Endothelial cell of umbilical vein (primary cell): ENCODE data around the gene MT1E. TPM values are rescaled to one million over a fixed set of nuclear protein-coding genes. Genes with fewer than 3 reads are reported as not detected.

Source experiments
- BruUV-seq: library from RNA; stranded (reverse); fragments of 400-500 nt; replicated peaks from 2 replicates; lab custom pipeline; 2021; lab: Mats Ljungman, UMichigan
- CTCF ChIA-PET: fragments of 300-600, 350-600 bp; sonication (Branson Sonifier 250); formaldehyde crosslinking; loops from one replicate; lab custom pipeline; 2021; ENCODE audit warnings: antibody characterized with exemption, inconsistent platforms; lab: Charles Lee
- POLR2A ChIA-PET: fragments of 300-600, 350-600 bp; sonication (Branson Sonifier 250); formaldehyde crosslinking; loops from one replicate; lab custom pipeline; 2021; ENCODE audit warnings: antibody characterized with exemption, inconsistent platforms; lab: Charles Lee
- DNase-seq: peaks from one replicate; pipeline ENCODE4 v3.0.0-alpha.2; 2011; ENCODE audit warnings: low read depth, low spot score
- FAIRE-seq: peaks from 2 replicates; lab custom pipeline; 2011; peaks lifted over from hg19 to GRCh38; lab: Jason Lieb, UNC
- H2AFZ ChIP-seq: 2 replicates; pipeline ENCODE4 v1.6.0; 2012; ENCODE audit warnings: low read depth, low read length, control low read depth, inconsistent platforms
- H3K27ac ChIP-seq: 2 replicates; pipeline ENCODE4 v1.5.1; 2011; ENCODE audit warnings: low read depth, mild to moderate bottlenecking, control low read depth, low read length, moderate library complexity; ENCODE audit not compliant: insufficient read depth
- H3K27me3 ChIP-seq, 2 experiments: 2 replicates each; pipeline versions ENCODE4 v1.6.0 to v1.6.1; 2011; ENCODE audit warnings: low read length in 2 of 2, mixed read lengths in 1 of 2; ENCODE audit not compliant: control insufficient read depth in 2 of 2, insufficient read depth in 2 of 2
- H3K36me3 ChIP-seq, 2 experiments: 2 replicates in 1 of 2; 3 replicates in 1 of 2; pipeline ENCODE4 v1.5.1; 2011; ENCODE audit warnings: low read length in 2 of 2, mild to moderate bottlenecking in 1 of 2, moderate library complexity in 1 of 2; ENCODE audit not compliant: control insufficient read depth in 2 of 2, insufficient read depth in 2 of 2; ENCODE audit errors: extremely low read depth in 1 of 2
- H3K4me1 ChIP-seq: 3 replicates; pipeline ENCODE4 v1.5.1; 2011; ENCODE audit warnings: mild to moderate bottlenecking, low read length; ENCODE audit not compliant: control insufficient read depth, insufficient read depth; ENCODE audit errors: extremely low read depth
- H3K4me2 ChIP-seq: 2 replicates; pipeline ENCODE4 v1.6.1; 2011; ENCODE audit warnings: low read length, control low read depth, mixed read lengths; ENCODE audit not compliant: insufficient read depth
- H3K4me3 ChIP-seq, 3 experiments: fragments of 200-600 bp in 1 of 3; sonication (generic), shearing (Covaris generic) in 1 of 3; replicated peaks in 1 of 3; 2 replicates each; pipeline ENCODE4 v1.5.1; 2011 to 2016; ENCODE audit warnings: control low read depth in 3 of 3, low read length in 3 of 3, mild to moderate bottlenecking in 2 of 3, inconsistent platforms in 1 of 3, low read depth in 1 of 3, moderate library complexity in 1 of 3; ENCODE audit not compliant: insufficient read depth in 1 of 3
- H3K79me2 ChIP-seq: 2 replicates; pipeline ENCODE4 v1.6.0; 2012; ENCODE audit warnings: low read length, inconsistent platforms; ENCODE audit not compliant: control insufficient read depth, insufficient read depth
- H3K9ac ChIP-seq: replicated peaks from 2 replicates; pipeline ENCODE3; 2011; ENCODE audit warnings: low read length, control low read depth; ENCODE audit not compliant: insufficient read depth; ENCODE audit errors: extremely low read depth
- H3K9me1 ChIP-seq: replicated peaks from 3 replicates; pipeline ENCODE4 v1.6.0; 2011; ENCODE audit warnings: mild to moderate bottlenecking, low read length; ENCODE audit not compliant: control insufficient read depth, insufficient read depth; ENCODE audit errors: extremely low read depth
- H3K9me3 ChIP-seq: replicated peaks from 2 replicates; pipeline ENCODE4 v1.5.1; 2012; ENCODE audit warnings: low read length, inconsistent platforms; ENCODE audit not compliant: control insufficient read depth, insufficient read depth
- H4K20me1 ChIP-seq: replicated peaks from 2 replicates; pipeline ENCODE3; 2011; ENCODE audit warnings: mild to moderate bottlenecking, low read length; ENCODE audit not compliant: control insufficient read depth, insufficient read depth; ENCODE audit errors: extremely low read depth
- CTCF ChIP-seq, 2 donors: IDR thresholded peaks; 1 replicate in 1 of 2; 2 replicates in 1 of 2; pipeline ENCODE4 v1.5.1; 2011; ENCODE audit warnings: low read length in 2 of 2, mild to moderate bottlenecking in 2 of 2, moderate library complexity in 2 of 2, control low read depth in 1 of 2, inconsistent platforms in 1 of 2, low read depth in 1 of 2; ENCODE audit not compliant: insufficient read depth in 1 of 2; ENCODE audit errors: extremely low read depth in 1 of 2
- EZH2 ChIP-seq: IDR thresholded peaks from 2 replicates; pipeline ENCODE4 v1.6.1; 2012; ENCODE audit warnings: borderline replicate concordance, low read depth, mild to moderate bottlenecking, moderate library complexity, low read length, inconsistent platforms; ENCODE audit not compliant: severe bottlenecking
- FOS ChIP-seq: IDR thresholded peaks from 2 replicates; pipeline ENCODE4 v1.6.1; 2011; ENCODE audit warnings: mild to moderate bottlenecking, low read length, moderate library complexity, borderline replicate concordance; ENCODE audit not compliant: insufficient read depth
- GATA2 ChIP-seq: IDR thresholded peaks from 2 replicates; pipeline ENCODE4 v1.7.0; 2011; ENCODE audit warnings: low read depth, mild to moderate bottlenecking, moderate library complexity, mixed read lengths, low read length; ENCODE audit not compliant: insufficient read length, insufficient read depth
- JUN ChIP-seq: IDR thresholded peaks from 2 replicates; pipeline ENCODE4 v1.6.1; 2011; ENCODE audit warnings: borderline replicate concordance, low read depth; ENCODE audit not compliant: insufficient read length, insufficient read depth
- MAX ChIP-seq: IDR thresholded peaks from 2 replicates; pipeline ENCODE4 v1.6.1; 2011; ENCODE audit not compliant: insufficient read depth, insufficient read length
- MYC ChIP-seq: IDR thresholded peaks from one replicate; pipeline ENCODE4 v1.6.1; 2011; ENCODE audit warnings: mild to moderate bottlenecking, low read depth, low read length
- POLR2A ChIP-seq: IDR thresholded peaks from 2 replicates; pipeline ENCODE4 v1.6.1; 2012; ENCODE audit warnings: low read depth, mild to moderate bottlenecking, control low read depth, low read length
- POLR2AphosphoS5 ChIP-seq: IDR thresholded peaks from 2 replicates; pipeline ENCODE4 v1.6.1; 2012; ENCODE audit warnings: low read depth, mild to moderate bottlenecking, control low read depth, low read length, moderate library complexity; ENCODE audit not compliant: insufficient read depth
- dilution Hi-C: fragments of 300-500 bp; cut with MboI; formaldehyde crosslinking; loops from one replicate; pipeline ENCODE4 v1.15.0; 2019; ENCODE audit warnings: low sequenced_read_pairs; ENCODE audit not compliant: extremely low pct_ligation_motif_present
- intact Hi-C: fragments of 100-400 bp; cut with micrococcal nuclease; formaldehyde crosslinking; loops from one replicate; pipeline ENCODE4 v1.10.0; 2022
- polyA plus RNA-seq, 4 experiments: library from polyadenylated mRNA; depleted of rRNA in 3 of 4; stranded (reverse) in 3 of 4; unstranded in 1 of 4; fragments of >200 nt; gene quantifications; 2 replicates each; pipeline versions ENCODE4 v1.2.1 to v1.2.3, GENCODE V29; 2011 to 2012; ENCODE audit warnings: missing spikeins in 1 of 4
- total RNA-seq: library from RNA; stranded (reverse); gene quantifications from 2 replicates; pipeline ENCODE4 v1.2.3, GENCODE V29; 2021

Gene MT1E
- total and polyA plus RNA-seq, 2 donors (not counting 3 experiments of a cell fraction or from before 2014, with no cell fraction given), result 208 to 346 TPM

DNA sequence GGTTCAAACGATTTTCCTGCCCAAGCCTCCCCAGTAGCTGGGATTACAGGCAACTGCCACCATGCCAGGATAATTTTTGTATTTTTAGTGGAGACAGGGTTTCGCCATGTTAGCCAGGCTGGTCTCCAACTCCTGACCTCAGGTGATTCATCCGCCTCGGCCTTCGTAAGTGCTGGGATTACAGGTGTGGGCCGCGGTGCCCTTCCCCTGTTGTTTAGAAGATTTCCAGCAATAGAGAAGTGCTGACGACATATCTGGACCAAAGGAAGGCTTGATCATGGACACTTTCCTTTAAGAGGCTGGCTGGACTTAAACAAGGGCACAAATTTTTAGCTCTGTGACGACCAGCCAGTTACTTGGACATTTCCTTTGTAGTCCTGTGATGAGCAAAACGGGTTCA, 5.6 kb downstream of the MT1E start:
- Histone ChIP-seq H3K9me3 (no peaks in the 10 kb centered on the region), H3K9ac (no peak overlapping the region), H3K36me3 (no peaks in the 10 kb centered on the region), H3K4me3 (no peak overlapping the region), H3K27me3 (peaks cover 19 to 23% of the 10 kb centered on the region in 2 experiments), H3K4me2 (no peak overlapping the region), H3K79me2 (peaks cover 3% of the 10 kb centered on the region), H3K4me1 (peaks cover 23% of the 10 kb centered on the region), H3K9me1 (no peaks in the 10 kb centered on the region), H3K27ac (no peak overlapping the region), H2AFZ (no peak overlapping the region), H4K20me1 (no peaks in the 10 kb centered on the region)
- intact Hi-C loops (no loop called here), dilution Hi-C loops (no loop called here)
- no TSS peak for BruUV-seq
- POLR2A ChIA-PET, result no interaction called here
- TF ChIP-seq GATA2 (no peak), POLR2AphosphoS5 (no peak), EZH2 (no peak), CTCF (IDR thresholded peaks at IDR 0.05; ENCODE audit: extremely low read depth in 1 of 2, insufficient read depth in 1 of 2, low read depth in 1 of 2, low read length in 2 of 2) (no peak), MAX (no peak), MYC (no peak), FOS (no peak), POLR2A (no peak), JUN (no peak)
- DNase-seq (no peak), FAIRE-seq (no peak)
- CTCF ChIA-PET, result interaction anchor here (1.2 to 2.5 kb wide), 3 partner anchors 24 to 31 kb away, joined by 3 to 14 read pairs (median 6); no protein-coding TSS in a partner anchor
